Psoas muscle (tissue), 8 donors: ENCODE data around the gene FAM120C. TPM values are rescaled to one million over a fixed set of nuclear protein-coding genes. Genes with fewer than 3 reads are reported as not detected.

Source experiments
- ATAC-seq, 4 donors: fragments of 200-7000 bp; cut with Tn5 transposase; one replicate each; pipeline ENCODE4 v1.9.1; 2020; ENCODE audit warnings: moderate library complexity in 3 of 4, mild to moderate bottlenecking in 2 of 4
- DNase-seq, 2 donors: peaks; one replicate each; pipeline ENCODE4 v3.0.0-alpha.2; 2020
- H3K27ac ChIP-seq: fragments of 200-600 bp; one replicate; pipeline ENCODE4 v1.8.0; 2022
- H3K27me3 ChIP-seq, 3 donors: fragments of 200-600 bp in 1 of 3; one replicate each; pipeline versions ENCODE4 v1.6.1 to v1.8.0; 2013 to 2022; ENCODE audit warnings: low read length in 2 of 3, mild to moderate bottlenecking in 2 of 3, moderate library complexity in 1 of 3; ENCODE audit not compliant: insufficient read depth in 3 of 3
- H3K36me3 ChIP-seq, 2 donors: fragments of 200-600 bp in 1 of 2; one replicate each; pipeline versions ENCODE4 v1.6.1 to v1.8.0; 2013 to 2022; ENCODE audit warnings: low read depth in 1 of 2, mild to moderate bottlenecking in 1 of 2, moderate library complexity in 1 of 2; ENCODE audit not compliant: insufficient read depth in 1 of 2
- H3K4me1 ChIP-seq: fragments of 200-600 bp; one replicate; pipeline ENCODE4 v1.8.0; 2022
- H3K4me3 ChIP-seq: fragments of 200-600 bp; one replicate; pipeline ENCODE4 v1.8.0; 2022; ENCODE audit warnings: mild to moderate bottlenecking
- H3K9me3 ChIP-seq: fragments of 200-600 bp; one replicate; pipeline ENCODE4 v1.8.0; 2022
- CTCF ChIP-seq: fragments of 200-600 bp; IDR thresholded peaks from one replicate; pipeline ENCODE4 v1.8.0; 2022; ENCODE audit warnings: antibody characterized with exemption
- WGBS, 3 donors: extraction: QIAGEN DNeasy Blood & Tissue Kit; methylation state at CpG; one replicate each; pipeline versions ENCODE4 v1.1.6 to v1.1.7; 2013; 5-methylcytosine and 5-hydroxymethylcytosine counted together
- intact Hi-C, 2 donors: fragments of 100-400 bp; cut with DNase I; formaldehyde crosslinking; loops; one replicate each; pipeline versions ENCODE4 v1.11.0 to v1.14.2; 2022
- polyA plus RNA-seq, 3 donors: library from polyadenylated mRNA; stranded (reverse); fragments of 200-250 nt; gene quantifications; one replicate each; pipeline ENCODE4 v1.2.3, GENCODE V29; 2013
- total RNA-seq, 4 donors: library from RNA; stranded (reverse); fragmentation: NEBNext Ultra II Directional in 2 of 4; extraction: Animal tissue kit (Norgen Biotek cat#: 25700) in 2 of 4; gene quantifications; one replicate each; pipeline versions ENCODE4 v1.2.1 to v1.2.4, GENCODE V29; 2021 to 2023
- donor health status: healthy with polysubstance abuse.
- donor health status: DM: no; HTN: no; CAD: no; lungs with moderate emphysema.
- donor health status: Bipolar disorder and iron deficiency.
- donor health status: healthy.
- donor health status: DM: yes; HTN: yes; CAD: no.
- donor health status: DM: no; HTN: no; CAD: no.
- donor health status: DM: no; HTN: no; CAD: no.
- donor health status: DM: yes; HTN: yes; CAD: no.

FAM120C gene
- total and polyA plus RNA-seq, 7 donors, result 4.9 to 13.0 (median 6.9) TPM

- TF ChIP-seq CTCF, result no peak
- 70 to 100% (median 92%) methylated on average over 1 of the region's 1 CpG for WGBS, 3 donors
- intact Hi-C loops, result loop anchor here in 1 of 2 donors (5.0 to 10.0 kb wide), 3 partner anchors 364 to 954 kb away; partner anchors contain the start of genes APEX2, HUWE1 and TSR2
Observed at GRCh38 chrX:54048412-54048811, 134.6 kb downstream of the FAM120C start.

GRCh38 chrX:54045563-54046228 lies 137.4 kb downstream of the FAM120C start:
- ATAC-seq (no peak), DNase-seq (no peak)
- Histone ChIP-seq H3K4me3 (no peak overlapping the region), H3K4me1 (no peaks in the 10 kb centered on the region), H3K27me3 (no peaks in the 10 kb centered on the region), H3K9me3 (no peaks in the 10 kb centered on the region), H3K36me3 (peaks cover 0 to 13% of the 10 kb centered on the region in 2 donors), H3K27ac (no peak overlapping the region)
- 80 to 82% (median 80%) methylated on average over 12 of the region's 12 CpGs for WGBS, 3 donors
- intact Hi-C loops, result loop anchor here in 1 of 2 donors (5.0 to 10.0 kb wide), 3 partner anchors 361 to 957 kb away; partner anchors contain the start of genes APEX2, HUWE1 and TSR2
- no peak for TF ChIP-seq CTCF

More at GRCh38 chrX:54048412-54048811, 134.6 kb downstream of the FAM120C start:
- H3K4me3 ChIP-seq, result no peak overlapping the region
- H3K4me1 ChIP-seq, result no peaks in the 10 kb centered on the region
- no peaks in the 10 kb centered on the region for H3K27me3 ChIP-seq
- ATAC-seq, result no peak
- no peak for DNase-seq
- no peak overlapping the region for H3K27ac ChIP-seq
- no peaks in the 10 kb centered on the region for H3K36me3 ChIP-seq
- no peaks in the 10 kb centered on the region for H3K9me3 ChIP-seq

GRCh38 chrX:54044877-54045338 lies 138.1 kb downstream of the FAM120C start:
- Histone ChIP-seq H3K27ac (peak overlapping the region; percentile 94), H3K4me1 (no peaks in the 10 kb centered on the region), H3K36me3 (peaks cover 0 to 21% of the 10 kb centered on the region in 2 donors), H3K27me3 (no peaks in the 10 kb centered on the region), H3K4me3 (peak overlapping the region; percentile 81), H3K9me3 (no peaks in the 10 kb centered on the region)
- intact Hi-C loops, result loop anchor here in 1 of 2 donors (5.0 to 10.0 kb wide), 4 partner anchors 137 to 957 kb away; partner anchors contain the start of genes APEX2, FAM120C, HUWE1 and TSR2
- ATAC-seq, result peak in 2 of 4 donors; percentile 1 to 6
- WGBS, 3 donors, result 2 to 36% (median 3%) methylated on average over 10 of the region's 10 CpGs
- TF ChIP-seq CTCF, result no peak
- no peak for DNase-seq

- WGBS, 3 donors, result 1 to 41% (median 1%) methylated on average over 33 to 66 of the region's 66 CpGs
- Histone ChIP-seq H3K27ac (peak within 1 kb of the TSS; percentile 94), H3K27me3 (no peaks in the 10 kb centered on the region), H3K4me3 (peak within 1 kb of the TSS; percentile 81), H3K36me3 (peaks cover 0 to 26% of the 10 kb centered on the region in 2 donors), H3K9me3 (no peaks in the 10 kb centered on the region), H3K4me1 (no peaks in the 10 kb centered on the region)
- peak; percentile 94 to 95 (median 94) for ATAC-seq
- intact Hi-C loops, result loop anchor here in 1 of 2 donors (5.0 to 10.0 kb wide), 3 partner anchors 138 to 400 kb away; partner anchors contain the start of genes FAM120C, HUWE1 and TSR2
- DNase-seq, result peak; percentile 94 to 97
- TF ChIP-seq CTCF, result no peak
Observed at GRCh38 chrX:54044126-54044876, 138.8 kb downstream of the FAM120C start, which contains the start of gene PHF8. PHF8 (minus strand) TSS chrX:54044473; CDS start chrX:54042728, 1,745 bp downstream.
